Astrocyte (in vitro differentiated cells and primary cell): ENCODE results near the gene LRRC73. TPM values are rescaled to one million over a fixed set of nuclear protein-coding genes. Genes with fewer than 3 reads are reported as not detected.

Source experiments
- DNase-seq: peaks from one replicate; pipeline ENCODE4 v3.0.0-alpha.2; 2010; ENCODE audit warnings: low read depth
- FAIRE-seq: peaks from 2 replicates; lab custom pipeline; 2011; peaks lifted over from hg19 to GRCh38; lab: Jason Lieb, UNC
- H2AFZ ChIP-seq: 2 replicates; pipeline ENCODE4 v1.6.0; 2012; ENCODE audit warnings: low read depth, low read length, inconsistent platforms
- H3K27ac ChIP-seq: 2 replicates; pipeline ENCODE4 v1.5.1; 2011; ENCODE audit warnings: low read depth, low read length, inconsistent platforms
- H3K27me3 ChIP-seq: 2 replicates; pipeline ENCODE4 v1.6.0; 2011; ENCODE audit warnings: low read length, inconsistent platforms; ENCODE audit not compliant: insufficient read depth
- H3K36me3 ChIP-seq: 2 replicates; pipeline ENCODE4 v1.5.1; 2011; ENCODE audit warnings: low read length, inconsistent platforms; ENCODE audit not compliant: insufficient read depth
- H3K4me1 ChIP-seq: 2 replicates; pipeline ENCODE4 v1.5.1; 2011; ENCODE audit warnings: low read length, inconsistent platforms; ENCODE audit not compliant: insufficient read depth
- H3K4me2 ChIP-seq: 2 replicates; pipeline ENCODE4 v1.6.0; 2012; ENCODE audit warnings: low read length, inconsistent platforms
- H3K4me3 ChIP-seq: 2 replicates; pipeline ENCODE4 v1.5.1; 2011; ENCODE audit warnings: low read depth, mild to moderate bottlenecking, low read length, inconsistent platforms; ENCODE audit not compliant: insufficient read depth
- H3K79me2 ChIP-seq: 2 replicates; pipeline ENCODE4 v1.6.0; 2012; ENCODE audit warnings: mild to moderate bottlenecking, low read length, inconsistent platforms; ENCODE audit not compliant: insufficient read depth
- H3K9ac ChIP-seq: 2 replicates; pipeline ENCODE4 v1.6.0; 2012; ENCODE audit warnings: mild to moderate bottlenecking, low read length, inconsistent platforms
- H3K9me3 ChIP-seq: 2 replicates; pipeline ENCODE4 v1.5.1; 2012; ENCODE audit warnings: low read depth, mild to moderate bottlenecking, low read length, inconsistent platforms; ENCODE audit not compliant: insufficient read depth
- H4K20me1 ChIP-seq: 2 replicates; pipeline ENCODE4 v1.6.0; 2012; ENCODE audit warnings: low read length, inconsistent platforms; ENCODE audit not compliant: insufficient read depth
- H3K27ac Mint-ChIP-seq: one replicate; pipeline ENCODE4 v1.8.0; 2021; ENCODE audit warnings: mild to moderate bottlenecking, mixed read lengths; ENCODE audit not compliant: unreplicated experiment
- H3K27me3 Mint-ChIP-seq: one replicate; pipeline ENCODE4 v1.8.0; 2021; ENCODE audit warnings: low read depth, mixed read lengths; ENCODE audit not compliant: unreplicated experiment
- H3K36me3 Mint-ChIP-seq: one replicate; pipeline ENCODE4 v1.8.0; 2021; ENCODE audit warnings: low read depth, mixed read lengths; ENCODE audit not compliant: unreplicated experiment
- H3K4me1 Mint-ChIP-seq: one replicate; pipeline ENCODE4 v1.8.0; 2021; ENCODE audit warnings: low read depth, mixed read lengths; ENCODE audit not compliant: unreplicated experiment
- H3K4me3 Mint-ChIP-seq: one replicate; pipeline ENCODE4 v1.8.0; 2021; ENCODE audit warnings: mild to moderate bottlenecking, moderate library complexity, mixed read lengths; ENCODE audit not compliant: unreplicated experiment
- H3K9me3 Mint-ChIP-seq: one replicate; pipeline ENCODE4 v1.8.0; 2021; ENCODE audit warnings: mild to moderate bottlenecking, mixed read lengths; ENCODE audit not compliant: unreplicated experiment
- CTCF ChIP-seq: IDR thresholded peaks from 2 replicates; pipeline ENCODE4 v1.5.1; 2011; ENCODE audit warnings: low read depth, mild to moderate bottlenecking, inconsistent platforms, low read length, moderate library complexity; ENCODE audit not compliant: insufficient read depth
- EZH2 ChIP-seq: IDR thresholded peaks from 2 replicates; pipeline ENCODE4 v1.6.1; 2012; ENCODE audit warnings: mild to moderate bottlenecking, low read length, inconsistent platforms; ENCODE audit not compliant: insufficient read depth
- total RNA-seq: library from RNA; stranded (reverse); gene quantifications from 2 replicates; pipeline ENCODE4 v1.2.1, GENCODE V29; 2021

Gene LRRC73
- total RNA-seq, 1 donor from 2014 or later, result 0.30 TPM

- peaks cover 19% of the 10 kb centered on the region for H3K4me1 Mint-ChIP-seq
- H3K4me2 ChIP-seq, result peak overlapping the region; percentile 70
These were observed 13.1 kb downstream of the LRRC73 start for GRCh38 chr6:43497129-43497396.

GRCh38 chr6:43496370-43497128 lies 13.6 kb downstream of the LRRC73 start:
- TF ChIP-seq CTCF, result peak; percentile 29
- TF ChIP-seq EZH2, result no peak
- peak overlapping the region; percentile 70 for H3K27ac Mint-ChIP-seq
- peaks cover 19% of the 10 kb centered on the region for H3K4me1 Mint-ChIP-seq
- no peak for FAIRE-seq
- Histone ChIP-seq H3K4me1 (peaks cover 39% of the 10 kb centered on the region), H3K9me3 (no peaks in the 10 kb centered on the region), H3K9ac (peak overlapping the region; percentile 16), H2AFZ (peak overlapping the region; percentile 12), H3K4me3 (no peak overlapping the region), H3K79me2 (peaks cover 34% of the 10 kb centered on the region), H3K27ac (no peak overlapping the region), H3K4me2 (peak overlapping the region; percentile 70), H3K36me3 (peaks cover 14% of the 10 kb centered on the region), H3K27me3 (no peaks in the 10 kb centered on the region), H4K20me1 (peaks cover 77% of the 10 kb centered on the region)
- H3K9me3 Mint-ChIP-seq, result no peaks in the 10 kb centered on the region
- no peak overlapping the region for H3K4me3 Mint-ChIP-seq
- no peaks in the 10 kb centered on the region for H3K27me3 Mint-ChIP-seq
- H3K36me3 Mint-ChIP-seq, result peaks cover 14% of the 10 kb centered on the region
- peak; percentile 52 for DNase-seq

More at GRCh38 chr6:43497129-43497396, 13.1 kb downstream of the LRRC73 start:
- peak overlapping the region; percentile 67 for H3K4me3 Mint-ChIP-seq
- Histone ChIP-seq H3K9me3 (no peaks in the 10 kb centered on the region), H3K4me3 (no peak overlapping the region), H3K27me3 (no peaks in the 10 kb centered on the region), H4K20me1 (peaks cover 72% of the 10 kb centered on the region), H2AFZ (no peak overlapping the region), H3K27ac (no peak overlapping the region), H3K36me3 (peaks cover 14% of the 10 kb centered on the region), H3K4me1 (peaks cover 35% of the 10 kb centered on the region), H3K79me2 (peaks cover 31% of the 10 kb centered on the region), H3K9ac (peak overlapping the region; percentile 16)
- H3K27me3 Mint-ChIP-seq, result no peaks in the 10 kb centered on the region
- H3K27ac Mint-ChIP-seq, result no peak overlapping the region
- DNase-seq (no peak), FAIRE-seq (no peak)
- H3K36me3 Mint-ChIP-seq, result peaks cover 14% of the 10 kb centered on the region
- no peak for TF ChIP-seq CTCF
- TF ChIP-seq EZH2, result no peak
- no peaks in the 10 kb centered on the region for H3K9me3 Mint-ChIP-seq

- Histone ChIP-seq H3K36me3 (peaks cover 14% of the 10 kb centered on the region), H3K79me2 (peaks cover 34% of the 10 kb centered on the region), H3K27ac (no peak overlapping the region), H3K27me3 (no peaks in the 10 kb centered on the region), H4K20me1 (peaks cover 77% of the 10 kb centered on the region), H3K9ac (no peak overlapping the region), H3K4me2 (peak overlapping the region; percentile 70), H2AFZ (no peak overlapping the region), H3K9me3 (no peaks in the 10 kb centered on the region), H3K4me1 (peaks cover 39% of the 10 kb centered on the region), H3K4me3 (no peak overlapping the region)
- Mint-ChIP-seq H3K4me1 (peaks cover 19% of the 10 kb centered on the region), H3K27me3 (no peaks in the 10 kb centered on the region), H3K27ac (no peak overlapping the region), H3K36me3 (peaks cover 8% of the 10 kb centered on the region), H3K9me3 (no peaks in the 10 kb centered on the region), H3K4me3 (no peak overlapping the region)
- TF ChIP-seq EZH2, result no peak
- TF ChIP-seq CTCF, result no peak
- no peak for FAIRE-seq
- no peak for DNase-seq
These were observed 14.7 kb downstream of the LRRC73 start for GRCh38 chr6:43495409-43495941.
